Measurements from ENCODE around the gene RTP3.
"Not testable (repeated sequence)": the region's sequence is repeated elsewhere in the genome, so short reads cannot be mapped to it uniquely, and the experiment has no call there.

RTP3 gene

GRCh38 chr3:46527239-46527638 is 29.5 kb downstream of the RTP3 start:
- Histone ChIP-seq H3K27ac (ENCODE audit: low read length) (no peak overlapping the region), H3K9me3 (ENCODE audit: insufficient read depth, low read depth, low read length) (no peaks in the 10 kb centered on the region), H3K9ac (ENCODE audit: low read depth, low read length) (no peak overlapping the region), H3K4me3 (ENCODE audit: low read length) (no peak overlapping the region), H3K4me1 (ENCODE audit: insufficient read depth, low read length) (no peaks in the 10 kb centered on the region), H3K36me3 (ENCODE audit: insufficient read depth, low read depth, low read length) (no peaks in the 10 kb centered on the region), H3K27me3 (ENCODE audit: insufficient read depth, low read length) (no peaks in the 10 kb centered on the region)

GRCh38 chr3:46533091-46533490 is 35.3 kb downstream of the RTP3 start:
- Histone ChIP-seq H3K27me3 (ENCODE audit: insufficient read depth, low read length) (no peaks in the 10 kb centered on the region), H3K9me3 (ENCODE audit: insufficient read depth, low read depth, low read length) (no peaks in the 10 kb centered on the region), H3K9ac (ENCODE audit: low read depth, low read length) (no peak overlapping the region), H3K36me3 (ENCODE audit: insufficient read depth, low read depth, low read length) (no peaks in the 10 kb centered on the region), H3K27ac (ENCODE audit: low read length) (no peak overlapping the region), H3K4me3 (ENCODE audit: low read length) (no peak overlapping the region), H3K4me1 (ENCODE audit: insufficient read depth, low read length) (peaks cover 7% of the 10 kb centered on the region; the same call in 1 of the 2 replicates)

- H3K9ac ChIP-seq (ENCODE audit: low read depth, low read length) = no peak overlapping the region
- H3K4me1 ChIP-seq (ENCODE audit: insufficient read depth, low read length) = peaks cover 7% of the 10 kb centered on the region; the same call in 1 of the 2 replicates
- no peaks in the 10 kb centered on the region for H3K9me3 ChIP-seq (ENCODE audit: insufficient read depth, low read depth, low read length)
- H3K4me3 ChIP-seq (ENCODE audit: low read length) = no peak overlapping the region
- no peaks in the 10 kb centered on the region for H3K27me3 ChIP-seq (ENCODE audit: insufficient read depth, low read length)
- no peak overlapping the region for H3K27ac ChIP-seq (ENCODE audit: low read length)
- H3K36me3 ChIP-seq (ENCODE audit: insufficient read depth, low read depth, low read length) = no peaks in the 10 kb centered on the region
Observed at GRCh38 chr3:46535746-46536145, 38.0 kb downstream of the RTP3 start.

- no peaks in the 10 kb centered on the region for H3K36me3 ChIP-seq (ENCODE audit: insufficient read depth, low read depth, low read length)
Observed at GRCh38 chr3:46536758-46537157, 39.0 kb downstream of the RTP3 start.

GRCh38 chr3:46537316-46537715 is 39.5 kb downstream of the RTP3 start:
- Histone ChIP-seq H3K9ac (ENCODE audit: low read depth, low read length) (no peak overlapping the region), H3K27ac (ENCODE audit: low read length) (no peak overlapping the region), H3K4me3 (ENCODE audit: low read length) (no peak overlapping the region), H3K36me3 (ENCODE audit: insufficient read depth, low read depth, low read length) (no peaks in the 10 kb centered on the region), H3K4me1 (ENCODE audit: insufficient read depth, low read length) (peaks cover 7% of the 10 kb centered on the region; the same call in 1 of the 2 replicates), H3K9me3 (ENCODE audit: insufficient read depth, low read depth, low read length) (no peaks in the 10 kb centered on the region), H3K27me3 (ENCODE audit: insufficient read depth, low read length) (no peaks in the 10 kb centered on the region)

More at GRCh38 chr3:46536758-46537157, 39.0 kb downstream of the RTP3 start:
- Histone ChIP-seq H3K27me3 (ENCODE audit: insufficient read depth, low read length) (no peaks in the 10 kb centered on the region), H3K9ac (ENCODE audit: low read depth, low read length) (no peak overlapping the region), H3K27ac (ENCODE audit: low read length) (no peak overlapping the region), H3K9me3 (ENCODE audit: insufficient read depth, low read depth, low read length) (no peaks in the 10 kb centered on the region), H3K4me3 (ENCODE audit: low read length) (no peak overlapping the region), H3K4me1 (ENCODE audit: insufficient read depth, low read length) (peaks cover 7% of the 10 kb centered on the region; the same call in 1 of the 2 replicates)

GRCh38 chr3:46537779-46538178 is 40.0 kb downstream of the RTP3 start:
- Histone ChIP-seq H3K36me3 (ENCODE audit: insufficient read depth, low read depth, low read length) (no peaks in the 10 kb centered on the region), H3K27me3 (ENCODE audit: insufficient read depth, low read length) (no peaks in the 10 kb centered on the region), H3K4me1 (ENCODE audit: insufficient read depth, low read length) (peaks cover 7% of the 10 kb centered on the region; the same call in 1 of the 2 replicates), H3K4me3 (ENCODE audit: low read length) (no peak overlapping the region), H3K9ac (ENCODE audit: low read depth, low read length) (no peak overlapping the region), H3K9me3 (ENCODE audit: insufficient read depth, low read depth, low read length) (no peaks in the 10 kb centered on the region), H3K27ac (ENCODE audit: low read length) (no peak overlapping the region)

- not testable (repeated sequence) for H3K9me3 ChIP-seq (ENCODE audit: insufficient read depth, low read depth, low read length); H3K27ac ChIP-seq (ENCODE audit: low read length); H3K9ac ChIP-seq (ENCODE audit: low read depth, low read length); H3K4me1 ChIP-seq (ENCODE audit: insufficient read depth, low read length); H3K27me3 ChIP-seq (ENCODE audit: insufficient read depth, low read length); H3K36me3 ChIP-seq (ENCODE audit: insufficient read depth, low read depth, low read length); H3K4me3 ChIP-seq (ENCODE audit: low read length)
Observed at GRCh38 chr3:46538425-46538802, 40.6 kb downstream of the RTP3 start.

GRCh38 chr3:46538803-46539442 is 41.1 kb downstream of the RTP3 start:
- Histone ChIP-seq H3K9ac (ENCODE audit: low read depth, low read length) (no peak overlapping the region), H3K4me1 (ENCODE audit: insufficient read depth, low read length) (peaks cover 7% of the 10 kb centered on the region; the same call in 1 of the 2 replicates), H3K9me3 (ENCODE audit: insufficient read depth, low read depth, low read length) (no peaks in the 10 kb centered on the region), H3K4me3 (ENCODE audit: low read length) (no peak overlapping the region), H3K27me3 (ENCODE audit: insufficient read depth, low read length) (no peaks in the 10 kb centered on the region), H3K36me3 (ENCODE audit: insufficient read depth, low read depth, low read length) (no peaks in the 10 kb centered on the region), H3K27ac (ENCODE audit: low read length) (no peak overlapping the region)

GRCh38 chr3:46539443-46540005 is 41.7 kb downstream of the RTP3 start:
- Histone ChIP-seq H3K36me3 (ENCODE audit: insufficient read depth, low read depth, low read length) (no peaks in the 10 kb centered on the region), H3K4me1 (ENCODE audit: insufficient read depth, low read length) (peaks cover 10% of the 10 kb centered on the region; the same call in 1 of the 2 replicates), H3K9ac (ENCODE audit: low read depth, low read length) (no peak overlapping the region), H3K27me3 (ENCODE audit: insufficient read depth, low read length) (no peaks in the 10 kb centered on the region), H3K4me3 (ENCODE audit: low read length) (no peak overlapping the region), H3K27ac (ENCODE audit: low read length) (no peak overlapping the region), H3K9me3 (ENCODE audit: insufficient read depth, low read depth, low read length) (no peaks in the 10 kb centered on the region)

GRCh38 chr3:46540550-46540949 is 42.8 kb downstream of the RTP3 start:
- Histone ChIP-seq H3K27me3 (ENCODE audit: insufficient read depth, low read length) (no peaks in the 10 kb centered on the region), H3K9ac (ENCODE audit: low read depth, low read length) (no peak overlapping the region), H3K4me3 (ENCODE audit: low read length) (no peak overlapping the region), H3K27ac (ENCODE audit: low read length) (no peak overlapping the region), H3K9me3 (ENCODE audit: insufficient read depth, low read depth, low read length) (no peaks in the 10 kb centered on the region), H3K36me3 (ENCODE audit: insufficient read depth, low read depth, low read length) (no peaks in the 10 kb centered on the region), H3K4me1 (ENCODE audit: insufficient read depth, low read length) (peaks cover 20% of the 10 kb centered on the region; the same call in 1 of the 2 replicates)

GRCh38 chr3:46541835-46542234 is 44.1 kb downstream of the RTP3 start:
- no peak overlapping the region for H3K9ac ChIP-seq (ENCODE audit: low read depth, low read length)
- no peak overlapping the region for H3K27ac ChIP-seq (ENCODE audit: low read length)

GRCh38 chr3:46542344-46542743 is 44.6 kb downstream of the RTP3 start:
- no peaks in the 10 kb centered on the region for H3K27me3 ChIP-seq (ENCODE audit: insufficient read depth, low read length)
- no peak overlapping the region for H3K27ac ChIP-seq (ENCODE audit: low read length)
- H3K4me3 ChIP-seq (ENCODE audit: low read length) = no peak overlapping the region
- H3K4me1 ChIP-seq (ENCODE audit: insufficient read depth, low read length) = peaks cover 36% of the 10 kb centered on the region
- H3K36me3 ChIP-seq (ENCODE audit: insufficient read depth, low read depth, low read length) = no peaks in the 10 kb centered on the region
- no peak overlapping the region for H3K9ac ChIP-seq (ENCODE audit: low read depth, low read length)
- H3K9me3 ChIP-seq (ENCODE audit: insufficient read depth, low read depth, low read length) = no peaks in the 10 kb centered on the region

More at GRCh38 chr3:46541835-46542234, 44.1 kb downstream of the RTP3 start:
- Histone ChIP-seq H3K27me3 (ENCODE audit: insufficient read depth, low read length) (no peaks in the 10 kb centered on the region), H3K4me1 (ENCODE audit: insufficient read depth, low read length) (peaks cover 32% of the 10 kb centered on the region), H3K9me3 (ENCODE audit: insufficient read depth, low read depth, low read length) (no peaks in the 10 kb centered on the region), H3K36me3 (ENCODE audit: insufficient read depth, low read depth, low read length) (no peaks in the 10 kb centered on the region), H3K4me3 (ENCODE audit: low read length) (no peak overlapping the region)

Measured in iPS-20b (cell line).